SK-N-SH (cell line): ENCODE measurements around the gene MEIS1. TPM values are rescaled to one million over a fixed set of nuclear protein-coding genes. Genes with fewer than 3 reads are reported as not detected.

Experiments used
- CTCF ChIA-PET: fragments of 300-600, 350-600 bp; formaldehyde crosslinking; extraction: SDS; loops from one replicate; lab custom pipeline; 2021; lab: Yijun Ruan, JAX
- POLR2A ChIA-PET: fragments of 350-600 bp; sonication (Branson Sonifier 250); formaldehyde crosslinking; extraction: SDS; loops from one replicate; lab custom pipeline; 2020; ENCODE audit warnings: antibody characterized with exemption, inconsistent platforms; lab: Yijun Ruan, JAX
- DNase-seq: peaks from one replicate; pipeline ENCODE4 v3.0.0; 2012
- H2AFZ ChIP-seq: fragments of 200-600 bp; sonication (generic); 2 replicates; pipeline ENCODE4 v1.8.1; 2016; ENCODE audit warnings: antibody characterized with exemption, mild to moderate bottlenecking, low read depth
- H3F3A ChIP-seq: fragments of 200-600 bp; sonication (generic); replicated peaks from 2 replicates; pipeline ENCODE3; 2016; ENCODE audit warnings: antibody characterized with exemption, mild to moderate bottlenecking; ENCODE audit not compliant: insufficient read depth
- H3K27ac ChIP-seq, 2 experiments: fragments of 200-500 bp in 1 of 2; fragments of 200-600 bp in 1 of 2; sonication (Bioruptor generic) in 1 of 2; sonication (generic), shearing (Covaris generic) in 1 of 2; 2 replicates each; pipeline versions ENCODE4 v1.5.1 to v1.6.1; 2014 to 2016; ENCODE audit warnings: low read depth in 2 of 2, inconsistent platforms in 1 of 2, low read length in 1 of 2, mild to moderate bottlenecking in 1 of 2, mixed read lengths in 1 of 2
- H3K27me3 ChIP-seq: fragments of 200-600 bp; sonication (generic), shearing (Covaris generic); 2 replicates; pipeline ENCODE4 v1.6.1; 2016; ENCODE audit warnings: mixed run types; ENCODE audit not compliant: insufficient read depth
- H3K36me3 ChIP-seq, 2 experiments: fragments of 200-500 bp in 1 of 2; fragments of 200-600 bp in 1 of 2; sonication (Bioruptor generic) in 1 of 2; sonication (generic) in 1 of 2; replicated peaks in 1 of 2; 2 replicates each; pipeline versions ENCODE3 to v1.5.1; 2014 to 2016; ENCODE audit warnings: low read length in 1 of 2, mild to moderate bottlenecking in 1 of 2; ENCODE audit not compliant: insufficient read depth in 2 of 2, control insufficient read depth in 1 of 2
- H3K4me1 ChIP-seq, 2 experiments: fragments of 200-500 bp in 1 of 2; fragments of 200-600 bp in 1 of 2; sonication (Bioruptor generic) in 1 of 2; sonication (generic), shearing (Covaris generic) in 1 of 2; 2 replicates each; pipeline versions ENCODE4 v1.5.1 to v1.6.1; 2014 to 2016; ENCODE audit warnings: low read depth in 1 of 2, low read length in 1 of 2, mixed run types in 1 of 2; ENCODE audit not compliant: insufficient read depth in 2 of 2, control insufficient read depth in 1 of 2
- H3K4me2 ChIP-seq: fragments of 200-600 bp; sonication (generic), shearing (Covaris generic); 2 replicates; pipeline ENCODE4 v1.6.1; 2017; ENCODE audit warnings: mixed run types
- H3K4me3 ChIP-seq, 2 experiments: fragments of 200-500 bp in 1 of 2; fragments of 200-600 bp in 1 of 2; sonication (Bioruptor generic) in 1 of 2; sonication (generic), shearing (Covaris generic) in 1 of 2; 2 replicates each; pipeline versions ENCODE4 v1.5.1 to v1.8.1; 2014 to 2016; ENCODE audit warnings: low read depth in 2 of 2, inconsistent platforms in 1 of 2, low read length in 1 of 2, mild to moderate bottlenecking in 1 of 2, mixed read lengths in 1 of 2, moderate library complexity in 1 of 2
- H3K79me2 ChIP-seq: fragments of 200-600 bp; sonication (generic); 2 replicates; pipeline ENCODE4 v1.8.1; 2017; ENCODE audit warnings: mild to moderate bottlenecking; ENCODE audit not compliant: insufficient read depth
- H3K9ac ChIP-seq: fragments of 200-600 bp; sonication (generic); 2 replicates; pipeline ENCODE4 v1.6.1; 2017; ENCODE audit warnings: mixed run types
- H3K9me2 ChIP-seq: fragments of 200-600 bp; sonication (generic); 2 replicates; pipeline ENCODE4 v1.6.1; 2017; ENCODE audit warnings: mixed run types
- H3K9me3 ChIP-seq: fragments of 200-600 bp; sonication (generic); 2 replicates; pipeline ENCODE4 v1.6.1; 2017; ENCODE audit warnings: mixed run types, mild to moderate bottlenecking, moderate library complexity
- H4K20me1 ChIP-seq: fragments of 200-600 bp; sonication (generic); 2 replicates; pipeline ENCODE4 v1.6.1; 2017; ENCODE audit warnings: mild to moderate bottlenecking, mixed run types; ENCODE audit not compliant: insufficient read depth
- CHD2 ChIP-seq: fragments of 150-350 bp; IDR thresholded peaks from 2 replicates; pipeline ENCODE4 v1.6.1; 2018; ENCODE audit warnings: low read length; ENCODE audit not compliant: partially characterized antibody
- CTCF ChIP-seq: fragments of 200-600 bp; sonication (generic); IDR thresholded peaks from 2 replicates; pipeline ENCODE4 v1.6.1; 2017; ENCODE audit warnings: antibody characterized with exemption, mild to moderate bottlenecking, moderate library complexity
- ELF1 ChIP-seq: IDR thresholded peaks from 2 replicates; pipeline ENCODE4 v1.4.0; 2012
- EZH2phosphoT487 ChIP-seq: fragments of 200-600 bp; sonication (generic); IDR thresholded peaks from 2 replicates; pipeline ENCODE4 v1.6.1; 2017; ENCODE audit warnings: low read depth, mixed run types, mild to moderate bottlenecking, antibody characterized with exemption, moderate library complexity, borderline replicate concordance
- FOSL2 ChIP-seq: IDR thresholded peaks from 2 replicates; pipeline ENCODE4 v1.4.0; 2012; ENCODE audit warnings: low read depth, mild to moderate bottlenecking, moderate library complexity, borderline replicate concordance
- FOXJ3 ChIP-seq: sonication (generic); formaldehyde crosslinking; IDR thresholded peaks from 2 replicates; pipeline ENCODE4 v1.5.1; 2020; ENCODE audit warnings: mild to moderate bottlenecking, missing genetic modification reagents
- FOXM1 ChIP-seq: IDR thresholded peaks from 2 replicates; pipeline ENCODE4 v1.4.0; 2012; ENCODE audit warnings: low read depth, mild to moderate bottlenecking
- GABPA ChIP-seq: IDR thresholded peaks from 2 replicates; pipeline ENCODE4 v1.4.0; 2012; ENCODE audit warnings: low read depth, mild to moderate bottlenecking
- IRF3 ChIP-seq: fragments of 150-350 bp; IDR thresholded peaks from 2 replicates; pipeline ENCODE4 v1.6.1; 2016; ENCODE audit warnings: mild to moderate bottlenecking, low read depth, low read length
- MEF2A ChIP-seq: IDR thresholded peaks from 2 replicates; pipeline ENCODE4 v1.4.0; 2012; ENCODE audit warnings: low read depth, borderline replicate concordance
- MXI1 ChIP-seq: IDR thresholded peaks from 2 replicates; pipeline ENCODE4 v1.6.1; 2012; ENCODE audit warnings: mild to moderate bottlenecking, low read depth, low read length, improper control_type of control experiment
- NFIC ChIP-seq: IDR thresholded peaks from 2 replicates; pipeline ENCODE4 v1.4.0; 2012; ENCODE audit warnings: borderline replicate concordance
- NRF1 ChIP-seq: IDR thresholded peaks from 2 replicates; pipeline ENCODE4 v1.6.1; 2012; ENCODE audit warnings: low read depth, mild to moderate bottlenecking, low read length
- RCOR1 ChIP-seq: fragments of 150-350 bp; IDR thresholded peaks from 2 replicates; pipeline ENCODE4 v1.6.1; 2017; ENCODE audit warnings: antibody characterized with exemption, low read length
- REST ChIP-seq: IDR thresholded peaks from 2 replicates; pipeline ENCODE4 v1.6.1; 2012; ENCODE audit warnings: mild to moderate bottlenecking, low read depth, low read length, moderate library complexity
- RFX5 ChIP-seq: IDR thresholded peaks from 2 replicates; pipeline ENCODE4 v1.6.1; 2012; ENCODE audit warnings: mild to moderate bottlenecking, improper control_type of control experiment, low read length
- SIN3A ChIP-seq: IDR thresholded peaks from 2 replicates; pipeline ENCODE4 v1.6.1; 2012; ENCODE audit warnings: low read depth, mild to moderate bottlenecking, low read length, moderate library complexity, borderline replicate concordance
- SMC3 ChIP-seq: IDR thresholded peaks from 2 replicates; pipeline ENCODE4 v1.6.1; 2012; ENCODE audit warnings: low read depth, low read length, improper control_type of control experiment
- TAF1 ChIP-seq: IDR thresholded peaks from 2 replicates; pipeline ENCODE4 v1.6.1; 2012; ENCODE audit warnings: low read depth, mild to moderate bottlenecking, low read length, moderate library complexity, borderline replicate concordance
- TCF12 ChIP-seq: IDR thresholded peaks from 2 replicates; pipeline ENCODE4 v1.4.0; 2012
- YY1 ChIP-seq: IDR thresholded peaks from 2 replicates; pipeline ENCODE4 v1.4.0; 2012; ENCODE audit warnings: low read depth, mild to moderate bottlenecking
- ZBTB33 ChIP-seq: IDR thresholded peaks from 2 replicates; pipeline ENCODE4 v1.4.0; 2012; ENCODE audit warnings: low read depth, borderline replicate concordance
- whole genome bisulfite sequencing: methylation state at CpG from one replicate; pipeline ENCODE4 v1.1.6; 2017; ENCODE audit warnings: low lambda C conversion rate; 5-methylcytosine and 5-hydroxymethylcytosine counted together
- polyA plus RNA-seq, 3 experiments: library from polyadenylated mRNA; depleted of rRNA; stranded (reverse); fragments of >200 nt; gene quantifications; 2 replicates each; pipeline ENCODE4 v1.2.3, GENCODE V29; 2012

Gene MEIS1
- polyA plus RNA-seq, 1 of the 3 experiments (the other 2 are of a cell fraction), result 16.9 TPM

DNA sequence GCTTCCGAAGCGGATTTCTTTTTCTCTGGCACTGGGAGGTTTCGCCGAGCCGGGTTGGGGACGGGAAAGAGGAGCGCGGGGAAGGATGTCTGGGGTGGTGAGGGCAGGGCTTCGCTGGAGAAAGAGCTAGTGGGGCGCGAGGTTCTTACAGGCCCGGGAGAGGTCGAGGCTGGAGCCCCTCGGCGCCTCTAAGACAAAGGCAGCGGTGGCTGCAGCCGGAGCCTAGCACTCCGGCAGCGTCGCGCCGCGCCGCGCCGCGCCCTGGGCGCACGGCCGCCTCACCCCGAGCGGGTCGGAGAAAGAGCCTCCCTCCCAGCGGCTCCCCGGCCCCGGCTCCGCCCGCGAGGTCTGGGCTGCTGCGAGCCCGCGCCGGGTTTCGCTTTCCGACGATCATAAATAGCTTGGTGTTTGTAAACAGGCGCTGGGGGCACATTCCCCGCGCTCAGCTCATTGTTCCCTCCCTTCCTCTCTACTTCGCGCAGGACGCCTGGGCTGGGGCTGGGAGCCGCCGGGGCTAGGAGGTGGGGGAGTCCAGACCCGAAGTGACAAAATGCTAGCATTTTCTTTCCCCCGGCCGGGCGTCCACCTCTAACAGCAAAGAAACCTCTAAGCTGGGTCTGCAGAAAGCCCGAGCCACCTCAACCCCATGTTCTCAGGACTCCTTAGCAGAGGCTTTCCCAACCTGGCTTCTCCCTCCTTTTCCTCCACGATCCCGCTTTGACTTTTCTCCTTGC is 813 bp upstream of the MEIS1 start:
- WGBS, result 1% methylated on average over 22 of the region's 61 CpGs
- Histone ChIP-seq H4K20me1 (no peaks in the 10 kb centered on the region), H3K9me2 (no peaks in the 10 kb centered on the region), H3K4me2 (peak overlapping the region; percentile 94), H3F3A (peaks cover 12% of the 10 kb centered on the region), H3K9ac (peak overlapping the region; percentile 90), H3K4me3 (peak overlapping the region; percentile 85 to 90), H3K9me3 (no peaks in the 10 kb centered on the region), H3K36me3 (peaks cover 0 to 10% of the 10 kb centered on the region in 2 experiments), H2AFZ (peak overlapping the region; percentile 82; the same call in 1 of the 2 replicates), H3K79me2 (peaks cover 39% of the 10 kb centered on the region), H3K4me1 (peaks cover 0 to 14% of the 10 kb centered on the region in 2 experiments; a peak in 2 of 4 replicates), H3K27ac (peak overlapping the region; percentile 76 to 81), H3K27me3 (no peaks in the 10 kb centered on the region)
- POLR2A ChIA-PET, result interaction anchor here (0.7 to 3.6 kb wide), 20 partner anchors 9 to 1597 kb away, joined by 3 to 27 read pairs (median 4); partner anchors contain the start of gene ETAA1
- CTCF ChIA-PET, result interaction anchor here (0.7 to 3.4 kb wide), 25 partner anchors 10 to 1598 kb away, joined by 3 to 41 read pairs (median 4); no protein-coding TSS in a partner anchor
- DNase-seq, result peak; percentile 73
- TF ChIP-seq MEF2A, result no peak
- TF ChIP-seq NFIC, result no peak
- no peak; the same call in 1 of the 2 replicates for TF ChIP-seq SIN3A
- TF ChIP-seq EZH2phosphoT487, result no peak
- no peak for TF ChIP-seq IRF3
- no peak for TF ChIP-seq TCF12
- no peak for TF ChIP-seq ZBTB33
- no peak for TF ChIP-seq CTCF
- TF ChIP-seq GABPA, result no peak
- no peak for TF ChIP-seq RFX5
- no peak for TF ChIP-seq RCOR1
- TF ChIP-seq YY1, result no peak
- no peak for TF ChIP-seq FOSL2
- TF ChIP-seq REST, result 0 out of 2 replicates have a peak, but pooled peaks have one; percentile 6
- peak; percentile 7 for TF ChIP-seq CHD2
- TF ChIP-seq SMC3, result no peak
- TF ChIP-seq FOXJ3 (CRISPR knock-in tag), result no peak
- TF ChIP-seq MXI1, result no peak
- TF ChIP-seq ELF1, result no peak
- TF ChIP-seq FOXM1, result no peak
- TF ChIP-seq TAF1, result 0 out of 2 replicates have a peak, but pooled peaks have one; percentile 35
- TF ChIP-seq NRF1, result no peak
